Right cardiac atrium (tissue), 5 donors: Measurements from ENCODE around the gene SMYD5. TPM values are rescaled to one million over a fixed set of nuclear protein-coding genes. Genes with fewer than 3 reads are reported as not detected.

Experiments
- ATAC-seq, 2 donors: fragments of 200-7000 bp; cut with Tn5 transposase; one replicate each; pipeline versions ENCODE4 v1.8.0 to v1.9.1; 2020; ENCODE audit warnings: moderate library complexity in 2 of 2, mild to moderate bottlenecking in 1 of 2
- DNase-seq, 3 donors: peaks; one replicate each; pipeline ENCODE4 v3.0.0-alpha.2; 2020
- H3K27ac ChIP-seq: one replicate; pipeline ENCODE4 v1.5.1; 2013; ENCODE audit warnings: mild to moderate bottlenecking, low read length, control low read depth, moderate library complexity
- H3K27me3 ChIP-seq: one replicate; pipeline ENCODE4 v1.6.1; 2013; ENCODE audit not compliant: control insufficient read depth, insufficient read depth
- H3K4me1 ChIP-seq: one replicate; pipeline ENCODE4 v1.6.1; 2013; ENCODE audit warnings: low read length; ENCODE audit not compliant: control insufficient read depth, insufficient read depth
- H3K4me3 ChIP-seq: one replicate; pipeline ENCODE4 v1.5.1; 2013; ENCODE audit warnings: low read length, control low read depth
- H3K9me3 ChIP-seq: one replicate; pipeline ENCODE4 v1.6.1; 2013; ENCODE audit warnings: low read length; ENCODE audit not compliant: control insufficient read depth
- WGBS: extraction: QIAGEN DNeasy Blood & Tissue Kit; methylation state at CpG from one replicate; pipeline ENCODE4 v1.1.7; 2013; 5-methylcytosine and 5-hydroxymethylcytosine counted together
- intact Hi-C, 4 donors: fragments of 100-400 bp; cut with DNase I; formaldehyde crosslinking; loops; one replicate each; pipeline versions ENCODE4 v1.11.0 to v1.14.0; 2022 to 2023
- polyA plus RNA-seq: library from polyadenylated mRNA; stranded (reverse); fragments of 200-250 nt; gene quantifications from one replicate; pipeline ENCODE4 v1.2.3, GENCODE V29; 2013
- total RNA-seq, 4 donors: library from RNA; stranded (reverse); fragmentation: NEBNext Ultra II Directional; extraction: Animal tissue kit (Norgen Biotek cat#: 25700); gene quantifications; one replicate each; pipeline ENCODE4 v1.2.1, GENCODE V29; 2021
- donor health status: healthy with polysubstance abuse.
- donor health status: DM: no; HTN: yes; CAD: no.
- donor health status: DM: no; HTN: no; CAD: no.
- donor health status: DM: no; HTN: yes; CAD: no; lungs with severe emphysema.
- donor health status: DM: yes; HTN: yes; CAD: no.

The SMYD5 gene
- total and polyA plus RNA-seq, 5 donors: 12.9 to 15.3 (median 13.7) TPM

- no peak for ATAC-seq
- Histone ChIP-seq H3K4me1 (no peaks in the 10 kb centered on the region), H3K9me3 (no peaks in the 10 kb centered on the region), H3K4me3 (no peak overlapping the region), H3K27ac (no peak overlapping the region), H3K27me3 (no peaks in the 10 kb centered on the region)
- DNase-seq: no peak
- intact Hi-C loops: no loop called here
- WGBS: 87% methylated on average over 3 of the region's 3 CpGs
These were observed 13.0 kb downstream of the SMYD5 start for GRCh38 chr2:73227086-73227485.

- H3K27ac ChIP-seq: no peak overlapping the region
- DNase-seq (no peak), ATAC-seq (no peak)
- H3K4me1 ChIP-seq: no peaks in the 10 kb centered on the region
- WGBS: 68% methylated on average over 14 of the region's 14 CpGs
- H3K9me3 ChIP-seq: no peaks in the 10 kb centered on the region
- no peaks in the 10 kb centered on the region for H3K27me3 ChIP-seq
- intact Hi-C loops: no loop called here
- H3K4me3 ChIP-seq: no peak overlapping the region
These were observed 14.6 kb downstream of the SMYD5 start for GRCh38 chr2:73228631-73229030.

GRCh38 chr2:73232403-73233153 is 18.5 kb downstream of the SMYD5 start:
- ATAC-seq: no peak
- intact Hi-C loops: no loop called here
- under 1% methylated on average over 37 of the region's 37 CpGs for WGBS

GRCh38 chr2:73233154-73233931 is 19.3 kb downstream of the SMYD5 start, which contains the start of gene PRADC1:
PRADC1 (minus strand) TSS chr2:73233239; CDS start chr2:73233160, 79 bp downstream.
- peaks cover 3% of the 10 kb centered on the region for H3K4me1 ChIP-seq
- ATAC-seq: peak; percentile 96 to 97
- no peaks in the 10 kb centered on the region for H3K27me3 ChIP-seq
- no peaks in the 10 kb centered on the region for H3K9me3 ChIP-seq
- peak within 1 kb of the TSS; percentile 69 for H3K27ac ChIP-seq
- intact Hi-C loops: no loop called here
- DNase-seq: peak; percentile 99
- under 1% methylated on average over 67 of the region's 67 CpGs for WGBS
- peak within 1 kb of the TSS; percentile 77 for H3K4me3 ChIP-seq

More at GRCh38 chr2:73232403-73233153, 18.5 kb downstream of the SMYD5 start:
- Histone ChIP-seq H3K4me3 (peak overlapping the region; percentile 75), H3K9me3 (no peaks in the 10 kb centered on the region), H3K27ac (peak overlapping the region; percentile 69), H3K27me3 (no peaks in the 10 kb centered on the region), H3K4me1 (peaks cover 3% of the 10 kb centered on the region)
- no peak for DNase-seq

DNA sequence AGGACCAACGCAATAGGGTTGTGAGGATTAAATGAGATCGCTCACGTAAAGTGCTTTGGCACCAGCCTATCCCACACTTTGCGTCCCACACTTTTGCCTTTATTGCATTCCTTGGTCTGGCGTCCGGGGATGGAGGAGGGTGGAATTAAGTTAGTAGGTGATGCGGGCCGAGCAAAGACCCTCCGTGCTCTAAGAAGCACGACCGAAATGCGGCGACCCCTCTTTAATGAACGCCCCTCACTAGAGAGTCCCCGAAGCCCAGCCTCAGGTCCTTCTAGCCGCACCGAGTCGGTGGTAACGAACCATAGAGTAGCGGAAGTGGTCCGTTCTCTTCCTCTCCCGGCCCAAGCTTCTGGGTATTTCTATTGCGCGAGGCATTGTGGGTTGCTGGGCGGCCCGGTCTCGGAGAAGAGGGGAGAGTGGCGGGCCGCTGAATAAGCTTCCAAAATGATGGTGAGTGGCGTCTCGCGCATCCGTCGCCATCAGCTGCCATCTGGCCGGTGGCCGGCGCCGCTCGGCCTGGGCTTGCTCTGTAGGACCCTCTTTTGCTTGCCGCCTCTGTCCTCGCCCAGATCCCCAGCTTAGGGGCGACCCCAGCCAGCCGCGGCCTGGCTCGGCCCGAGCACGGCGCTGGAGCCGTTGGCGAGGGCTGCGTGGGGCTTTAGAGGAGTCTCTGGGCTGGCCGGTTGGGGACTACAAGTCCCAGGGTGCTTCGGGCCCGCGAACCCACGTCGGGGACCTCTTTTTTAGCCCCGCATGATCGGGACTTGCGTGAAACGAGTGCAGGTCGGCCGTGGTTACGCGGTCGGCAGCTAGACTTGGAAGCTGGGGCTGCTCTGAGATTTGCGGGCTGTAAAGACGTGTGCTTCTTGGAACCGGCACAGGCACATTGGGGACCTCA is 20.1 kb downstream of the SMYD5 start, which contains the start of gene CCT7:
Gene CCT7 (plus strand): TSS at position 377 of the 901 bp plus-strand sequence. CDS start 71 bp downstream, at position 448.
- Histone ChIP-seq H3K9me3 (no peaks in the 10 kb centered on the region), H3K4me3 (peak within 1 kb of the TSS; percentile 77), H3K4me1 (peaks cover 3% of the 10 kb centered on the region), H3K27me3 (no peaks in the 10 kb centered on the region), H3K27ac (peak within 1 kb of the TSS; percentile 77)
- intact Hi-C loops: no loop called here
- under 1% methylated on average over 69 of the region's 69 CpGs for WGBS
- ATAC-seq (peak; percentile 91 to 92), DNase-seq (peak; percentile 90 to 94 (median 93))

DNA sequence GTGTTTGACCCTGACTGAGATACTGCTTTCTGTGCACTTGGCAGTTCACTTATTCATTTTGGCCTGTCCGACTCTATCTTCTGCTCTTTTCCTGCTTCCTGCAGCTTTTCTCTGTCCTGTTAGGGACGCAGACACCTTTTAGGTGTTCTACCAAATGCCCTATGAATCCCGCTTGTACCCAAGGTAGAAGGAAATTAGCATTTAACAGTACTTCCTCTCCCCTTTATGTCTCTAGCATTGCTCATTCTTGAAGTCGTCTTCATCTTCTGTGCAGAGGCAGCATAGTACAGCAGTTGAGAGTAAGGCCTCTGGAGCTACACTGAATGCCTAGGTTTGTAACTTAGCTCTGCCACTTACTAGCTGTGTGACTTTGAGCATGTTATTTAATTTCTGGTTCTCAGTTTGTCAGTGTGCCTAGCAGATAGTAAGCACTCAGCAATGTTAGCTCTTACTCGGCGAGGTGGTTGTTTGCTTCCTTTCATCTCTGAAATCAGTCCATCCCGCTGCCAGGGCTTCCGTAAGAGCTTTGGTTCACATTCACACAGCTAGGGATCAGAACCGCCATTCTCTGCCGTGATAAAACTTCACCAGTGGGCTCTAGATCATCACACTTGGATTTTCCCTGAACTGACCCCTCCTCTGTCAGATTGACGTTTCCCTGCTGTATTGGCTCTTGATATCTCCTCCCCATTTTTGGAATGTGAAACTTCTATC is 21.4 kb downstream of the SMYD5 start:
- H3K4me3 ChIP-seq: peak overlapping the region; percentile 77
- no peak overlapping the region for H3K27ac ChIP-seq
- H3K27me3 ChIP-seq: no peaks in the 10 kb centered on the region
- H3K4me1 ChIP-seq: peaks cover 3% of the 10 kb centered on the region
- no peak for ATAC-seq
- DNase-seq: no peak
- WGBS: 58% methylated on average over 11 of the region's 11 CpGs
- H3K9me3 ChIP-seq: no peaks in the 10 kb centered on the region
- intact Hi-C loops: no loop called here

DNA sequence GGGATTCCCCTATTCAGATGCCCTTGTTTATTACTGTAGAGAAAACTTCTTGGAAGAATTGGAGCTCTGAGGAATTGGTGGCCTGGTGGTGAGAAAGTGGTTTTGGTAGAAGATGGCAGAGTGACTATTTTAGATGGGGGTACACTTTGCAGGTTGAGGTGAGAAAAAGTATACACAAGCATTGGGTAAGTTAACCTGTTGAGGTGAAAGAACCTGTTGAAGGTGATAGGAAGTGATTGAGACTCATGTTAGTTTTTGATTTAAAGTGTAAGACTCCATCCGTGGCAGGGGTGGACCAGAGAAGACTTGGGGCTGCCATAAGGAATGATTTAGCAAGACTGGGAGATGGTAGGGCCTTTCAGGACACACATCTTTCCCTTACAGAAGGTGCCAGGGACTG is 23.1 kb downstream of the SMYD5 start:
- no peaks in the 10 kb centered on the region for H3K27me3 ChIP-seq
- DNase-seq (no peak), ATAC-seq (no peak)
- H3K9me3 ChIP-seq: no peaks in the 10 kb centered on the region
- H3K4me3 ChIP-seq: no peak overlapping the region
- 59% methylated on average over 1 of the region's 1 CpG for WGBS
- no peak overlapping the region for H3K27ac ChIP-seq
- intact Hi-C loops: no loop called here
- H3K4me1 ChIP-seq: peaks cover 3% of the 10 kb centered on the region

DNA sequence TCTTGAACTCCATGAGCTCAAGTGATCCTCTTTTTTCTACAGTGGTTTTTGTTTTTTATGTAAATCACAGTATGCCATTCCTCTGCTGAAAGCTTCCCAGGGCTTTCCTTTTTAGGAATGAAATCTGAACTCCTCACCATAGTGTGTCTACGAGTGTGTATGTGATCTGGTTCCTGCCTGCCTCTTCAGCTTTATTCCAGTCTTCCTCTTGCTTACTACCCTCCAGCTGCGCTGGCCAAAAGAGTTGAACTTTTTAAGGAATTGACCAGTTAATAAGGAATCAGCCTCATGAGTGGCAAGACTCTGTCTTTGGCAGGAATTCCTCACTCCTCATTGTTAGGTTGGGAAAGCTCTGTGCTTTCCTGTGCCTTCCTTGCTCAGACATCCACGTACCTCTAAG is 24.1 kb downstream of the SMYD5 start:
- H3K27ac ChIP-seq: no peak overlapping the region
- WGBS: 68% methylated on average over 3 of the region's 3 CpGs

DNA sequence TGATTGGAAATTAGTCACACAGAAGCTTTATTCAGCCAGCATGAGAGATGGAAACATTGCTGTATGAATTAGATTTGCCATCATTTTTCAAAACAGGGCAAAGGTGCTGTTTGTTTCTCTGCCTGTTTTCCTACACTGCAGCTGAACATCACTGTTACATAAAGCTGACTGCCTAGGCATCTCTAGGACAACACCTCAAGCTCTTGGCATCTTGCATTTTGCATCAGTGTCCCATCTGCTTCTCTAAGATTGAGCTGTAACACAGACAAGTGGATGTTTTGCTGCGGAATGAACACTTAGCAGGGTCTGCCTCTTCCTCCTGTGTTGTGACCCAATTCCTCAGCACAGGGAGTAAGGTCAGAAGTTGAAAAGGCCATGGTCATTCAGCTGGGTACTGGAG is 24.9 kb downstream of the SMYD5 start:
- H3K9me3 ChIP-seq: no peaks in the 10 kb centered on the region
- H3K27me3 ChIP-seq: no peaks in the 10 kb centered on the region
- 84% methylated on average over 1 of the region's 1 CpG for WGBS
- intact Hi-C loops: no loop called here
- no peak overlapping the region for H3K4me3 ChIP-seq
- DNase-seq (no peak), ATAC-seq (no peak)
- peaks cover 3% of the 10 kb centered on the region for H3K4me1 ChIP-seq
- H3K27ac ChIP-seq: no peak overlapping the region

More for the DNA sequence above, 24.1 kb downstream of the SMYD5 start:
- Histone ChIP-seq H3K9me3 (no peaks in the 10 kb centered on the region), H3K4me1 (peaks cover 3% of the 10 kb centered on the region), H3K27me3 (no peaks in the 10 kb centered on the region), H3K4me3 (no peak overlapping the region)
- intact Hi-C loops: no loop called here
- ATAC-seq (no peak), DNase-seq (no peak)

DNA sequence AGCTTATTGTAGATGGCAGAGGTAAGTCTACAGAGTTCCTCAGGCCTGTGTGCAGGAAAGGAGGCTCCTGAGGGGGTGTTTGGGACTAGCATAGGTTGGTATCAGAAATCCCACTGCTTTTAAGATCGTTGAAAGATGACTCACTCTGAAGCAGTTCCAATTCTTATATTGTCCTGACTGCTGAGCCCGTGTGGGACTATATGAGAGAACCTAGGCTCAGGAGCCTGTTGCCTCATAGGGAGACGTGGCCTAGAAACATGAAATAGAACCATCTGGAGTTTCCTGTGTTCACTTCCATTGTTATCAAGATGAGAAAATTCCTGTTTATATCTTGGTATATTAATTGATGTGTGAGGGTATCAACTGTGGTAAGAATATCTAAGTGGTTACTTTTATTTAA is 25.7 kb downstream of the SMYD5 start:
- 42% methylated on average over 3 of the region's 3 CpGs for WGBS
- no peaks in the 10 kb centered on the region for H3K9me3 ChIP-seq
- no peak overlapping the region for H3K4me3 ChIP-seq
- ATAC-seq: no peak
- intact Hi-C loops: no loop called here
- H3K27ac ChIP-seq: no peak overlapping the region
- peaks cover 3% of the 10 kb centered on the region for H3K4me1 ChIP-seq
- H3K27me3 ChIP-seq: no peaks in the 10 kb centered on the region
- no peak for DNase-seq
